Breast epithelium (tissue), 3 donors: ENCODE measurements around the gene SS18L1.

Experiments used
- CTCF ChIP-seq, 3 donors: fragments of 450-650 bp; IDR thresholded peaks; one replicate each; pipeline ENCODE4 v1.5.1; 2016 to 2017; ENCODE audit warnings: antibody characterized with exemption in 3 of 3, mild to moderate bottlenecking in 3 of 3, moderate library complexity in 3 of 3
- POLR2A ChIP-seq: fragments of 450-650 bp; IDR thresholded peaks from one replicate; pipeline ENCODE4 v1.6.1; 2016; ENCODE audit warnings: antibody characterized with exemption, mild to moderate bottlenecking, moderate library complexity
- POLR2AphosphoS5 ChIP-seq, 3 donors: sonication (generic); formaldehyde crosslinking; IDR thresholded peaks; one replicate each; pipeline ENCODE4 v1.6.1; 2017; ENCODE audit warnings: antibody characterized with exemption in 3 of 3

GRCh38 chr20:62178316-62179161, 35.0 kb downstream of the SS18L1 start:
- TF ChIP-seq CTCF (IDR thresholded peaks at IDR 0.05) (no peak), POLR2AphosphoS5 (IDR thresholded peaks at IDR 0.05) (no peak), POLR2A (no peak)
